GM19035 (cell line): Measurements from ENCODE around the gene HDGFL2.

ENCODE experiments used
- ATAC-seq: cut with Tn5 transposase; IDR thresholded peaks from one replicate; pipeline ENCODE4 v1.9.1; 2021; ENCODE audit not compliant: unreplicated experiment

The HDGFL2 gene

GRCh38 chr19:4472174-4472974, at the start of gene HDGFL2:
TSS of gene HDGFL2 (plus strand) at chr19:4472297. CDS start at chr19:4472351, 54 bp downstream.
- peak; percentile 1 for ATAC-seq

- no peak for ATAC-seq
These were observed 48.5 kb upstream of the HDGFL2 start for GRCh38 chr19:4423416-4424126.

- ATAC-seq, result no peak
These were observed 46.6 kb upstream of the HDGFL2 start for GRCh38 chr19:4425537-4425936.

GRCh38 chr19:4428326-4428975, 43.6 kb upstream of the HDGFL2 start:
- ATAC-seq, result no peak

- no peak for ATAC-seq
These were observed 42.8 kb upstream of the HDGFL2 start for GRCh38 chr19:4429256-4429655.

- no peak for ATAC-seq
These were observed 42.3 kb upstream of the HDGFL2 start for GRCh38 chr19:4429771-4430171.

- no peak for ATAC-seq
These were observed 41.3 kb upstream of the HDGFL2 start for GRCh38 chr19:4430760-4431159.

- ATAC-seq, result no peak
These were observed 40.8 kb upstream of the HDGFL2 start for GRCh38 chr19:4431296-4431695.

GRCh38 chr19:4431808-4432674, 40.1 kb upstream of the HDGFL2 start:
- no peak for ATAC-seq

GRCh38 chr19:4432918-4433506, 39.1 kb upstream of the HDGFL2 start:
- ATAC-seq, result no peak

GRCh38 chr19:4434391-4434790, 37.7 kb upstream of the HDGFL2 start:
- ATAC-seq, result no peak

GRCh38 chr19:4436231-4436630, 35.9 kb upstream of the HDGFL2 start:
- no peak for ATAC-seq

GRCh38 chr19:4437103-4437502, 35.0 kb upstream of the HDGFL2 start:
- ATAC-seq, result no peak

GRCh38 chr19:4439243-4439642, 32.9 kb upstream of the HDGFL2 start:
- ATAC-seq, result no peak

- ATAC-seq, result no peak
These were observed 29.9 kb upstream of the HDGFL2 start for GRCh38 chr19:4441994-4442818.

GRCh38 chr19:4442819-4443146, 29.3 kb upstream of the HDGFL2 start:
- no peak for ATAC-seq

GRCh38 chr19:4443188-4443587, 28.9 kb upstream of the HDGFL2 start:
- no peak for ATAC-seq

- no peak for ATAC-seq
These were observed 27.9 kb upstream of the HDGFL2 start for GRCh38 chr19:4443966-4444764.
